Lung (tissue), 12 donors: ENCODE measurements around the gene TBCD. TPM values are rescaled to one million over a fixed set of nuclear protein-coding genes. Genes with fewer than 3 reads are reported as not detected.

Experiments used
- ATAC-seq: fragments of 200-7000 bp; cut with Tn5 transposase; one replicate; pipeline ENCODE4 v1.9.1; 2020; ENCODE audit warnings: moderate number of reproducible peaks; ENCODE audit not compliant: insufficient read depth, low FRiP score
- DNase-seq, 3 donors: peaks; one replicate each; pipeline ENCODE4 v3.0.0-alpha.2; 2013 to 2017
- H3K27ac ChIP-seq, 2 donors: one replicate each; pipeline ENCODE4 v1.5.1; 2013; ENCODE audit warnings: mild to moderate bottlenecking in 2 of 2, moderate library complexity in 2 of 2, control low read depth in 1 of 2, inconsistent platforms in 1 of 2, low read depth in 1 of 2, low read length in 1 of 2
- H3K27me3 ChIP-seq, 3 donors: one replicate each; pipeline ENCODE4 v1.5.1; 2013; ENCODE audit warnings: low read length in 2 of 3; ENCODE audit not compliant: control insufficient read depth in 3 of 3, insufficient read depth in 3 of 3
- H3K36me3 ChIP-seq, 4 donors: one replicate each; pipeline ENCODE4 v1.5.1; 2013; ENCODE audit warnings: low read length in 4 of 4, mild to moderate bottlenecking in 1 of 4, moderate library complexity in 1 of 4; ENCODE audit not compliant: control insufficient read depth in 4 of 4, insufficient read depth in 4 of 4
- H3K4me1 ChIP-seq, 5 donors: one replicate each; pipeline ENCODE4 v1.5.1; 2013; ENCODE audit warnings: low read length in 5 of 5, mild to moderate bottlenecking in 2 of 5, moderate library complexity in 1 of 5; ENCODE audit not compliant: control insufficient read depth in 5 of 5, insufficient read depth in 5 of 5
- H3K4me3 ChIP-seq: one replicate; pipeline ENCODE4 v1.5.1; 2013; ENCODE audit warnings: mild to moderate bottlenecking, control low read depth, moderate library complexity
- H3K9ac ChIP-seq, 2 donors: one replicate each; pipeline ENCODE4 v1.5.1; 2013; ENCODE audit warnings: low read length in 2 of 2, control low read depth in 1 of 2; ENCODE audit not compliant: insufficient read depth in 1 of 2
- H3K9me3 ChIP-seq, 4 donors: one replicate each; pipeline ENCODE4 v1.5.1; 2013; ENCODE audit warnings: low read length in 3 of 4, mild to moderate bottlenecking in 1 of 4, moderate library complexity in 1 of 4; ENCODE audit not compliant: control insufficient read depth in 4 of 4, insufficient read depth in 3 of 4
- CTCF ChIP-seq: IDR thresholded peaks from 2 replicates; pipeline ENCODE4 v1.5.1; 2012; ENCODE audit warnings: mild to moderate bottlenecking; ENCODE audit errors: control extremely low read depth, extremely low read depth
- WGBS, 2 donors: extraction: QIAGEN DNeasy Blood & Tissue Kit; methylation state at CpG; one replicate each; pipeline ENCODE4 v1.1.7; 2013; 5-methylcytosine and 5-hydroxymethylcytosine counted together
- polyA plus RNA-seq, 2 donors: library from polyadenylated mRNA; stranded (reverse); fragments of 200-250 nt; gene quantifications; one replicate each; pipeline ENCODE4 v1.2.1, GENCODE V29; 2013
- total RNA-seq, 2 donors: library from RNA; depleted of rRNA in 1 of 2; stranded (reverse); fragments of >200 nt in 1 of 2; gene quantifications; one replicate each; pipeline ENCODE4 v1.2.1, GENCODE V29; 2014 to 2021
- donor health status: control.
- donor health status: control.
- donor health status: Bipolar disorder and iron deficiency.
- donor health status: healthy.
- donor health status: DM: yes; HTN: yes; CAD: no.

The TBCD gene
- total and polyA plus RNA-seq, 4 donors, result 57.6 to 119 (median 90.3) TPM

GRCh38 chr17:82816358-82816757, 64.5 kb downstream of the TBCD start:
- Histone ChIP-seq H3K9me3 (peaks cover 0 to 7% (median under 1%) of the 10 kb centered on the region in 4 donors), H3K4me3 (no peak overlapping the region), H3K36me3 (peaks cover 0 to 39% (median 20%) of the 10 kb centered on the region in 4 donors), H3K27ac (peak overlapping the region in 1 of 2 donors; percentile 32), H3K9ac (no peak overlapping the region), H3K4me1 (peaks cover 0 to 3% (median 0%) of the 10 kb centered on the region in 5 donors), H3K27me3 (no peaks in the 10 kb centered on the region)
- DNase-seq (no peak), ATAC-seq (no peak)
- no peak for TF ChIP-seq CTCF
- WGBS, 2 donors, result 63 to 65% methylated on average over 7 of the region's 7 CpGs

DNA sequence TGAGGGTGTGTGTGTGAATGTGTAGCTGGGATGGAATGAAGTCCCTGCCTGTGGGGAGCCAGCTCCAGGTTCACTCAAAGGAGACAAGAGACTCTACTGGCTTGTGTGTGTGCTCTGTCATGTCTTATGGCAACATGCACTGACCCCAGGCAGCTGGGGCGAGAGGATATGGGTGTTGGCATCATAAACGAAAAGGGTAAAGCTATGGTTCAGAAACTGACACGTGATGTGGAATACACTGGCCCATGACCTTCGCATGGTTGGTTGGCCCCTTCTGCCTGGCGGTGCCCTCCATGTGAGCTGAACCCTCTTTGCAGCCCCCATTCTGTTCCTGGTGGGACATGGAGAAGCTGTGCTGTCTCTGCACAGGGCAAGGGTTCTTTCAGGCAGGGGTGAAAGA, 66.1 kb downstream of the TBCD start:
- Histone ChIP-seq H3K4me3 (no peak overlapping the region), H3K36me3 (peaks cover 0 to 45% (median 17%) of the 10 kb centered on the region in 4 donors), H3K9me3 (peaks cover 0 to 7% (median under 1%) of the 10 kb centered on the region in 4 donors), H3K27me3 (no peaks in the 10 kb centered on the region), H3K4me1 (peaks cover 0 to 3% (median 0%) of the 10 kb centered on the region in 5 donors), H3K9ac (no peak overlapping the region), H3K27ac (no peak overlapping the region)
- ATAC-seq (no peak), DNase-seq (no peak)
- no peak for TF ChIP-seq CTCF
- WGBS, 2 donors, result 94 to 97% methylated on average over 5 of the region's 5 CpGs

GRCh38 chr17:82820278-82821251, 68.7 kb downstream of the TBCD start:
- WGBS, 2 donors, result 98 to 99% methylated on average over 5 of the region's 5 CpGs
- no peaks in the 10 kb centered on the region for H3K27me3 ChIP-seq
- H3K9ac ChIP-seq, result no peak overlapping the region
- ATAC-seq (no peak), DNase-seq (no peak)
- H3K4me1 ChIP-seq, result no peaks in the 10 kb centered on the region
- TF ChIP-seq CTCF, result no peak
- H3K36me3 ChIP-seq, result peaks cover 0 to 37% (median 13%) of the 10 kb centered on the region in 4 donors
- H3K27ac ChIP-seq, result no peak overlapping the region
- H3K4me3 ChIP-seq, result no peak overlapping the region
- peaks cover 0 to 7% (median under 1%) of the 10 kb centered on the region in 4 donors for H3K9me3 ChIP-seq
